D721Med (cell line): Measurements from ENCODE around the gene SGPL1.

ENCODE experiments used
- DNase-seq: peaks from one replicate; pipeline ENCODE4 v3.0.0; 2011; ENCODE audit warnings: low spot score; ENCODE audit not compliant: insufficient read length
- FAIRE-seq: peaks from 2 replicates; lab custom pipeline; 2011; peaks lifted over from hg19 to GRCh38; lab: Jason Lieb, UNC
- TF ChIP-seq, protein P1 (sequence below): IDR thresholded peaks from 2 replicates; pipeline ENCODE4 v1.5.1; 2012; ENCODE audit warnings: mild to moderate bottlenecking, control low read depth; ENCODE audit not compliant: insufficient read depth; ENCODE audit errors: missing control alignments

The SGPL1 gene

GRCh38 chr10:70811881-70812280, 3.9 kb upstream of the SGPL1 start:
- TF ChIP-seq, protein P1, sequence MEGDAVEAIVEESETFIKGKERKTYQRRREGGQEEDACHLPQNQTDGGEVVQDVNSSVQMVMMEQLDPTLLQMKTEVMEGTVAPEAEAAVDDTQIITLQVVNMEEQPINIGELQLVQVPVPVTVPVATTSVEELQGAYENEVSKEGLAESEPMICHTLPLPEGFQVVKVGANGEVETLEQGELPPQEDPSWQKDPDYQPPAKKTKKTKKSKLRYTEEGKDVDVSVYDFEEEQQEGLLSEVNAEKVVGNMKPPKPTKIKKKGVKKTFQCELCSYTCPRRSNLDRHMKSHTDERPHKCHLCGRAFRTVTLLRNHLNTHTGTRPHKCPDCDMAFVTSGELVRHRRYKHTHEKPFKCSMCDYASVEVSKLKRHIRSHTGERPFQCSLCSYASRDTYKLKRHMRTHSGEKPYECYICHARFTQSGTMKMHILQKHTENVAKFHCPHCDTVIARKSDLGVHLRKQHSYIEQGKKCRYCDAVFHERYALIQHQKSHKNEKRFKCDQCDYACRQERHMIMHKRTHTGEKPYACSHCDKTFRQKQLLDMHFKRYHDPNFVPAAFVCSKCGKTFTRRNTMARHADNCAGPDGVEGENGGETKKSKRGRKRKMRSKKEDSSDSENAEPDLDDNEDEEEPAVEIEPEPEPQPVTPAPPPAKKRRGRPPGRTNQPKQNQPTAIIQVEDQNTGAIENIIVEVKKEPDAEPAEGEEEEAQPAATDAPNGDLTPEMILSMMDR = no peak
- FAIRE-seq = no peak
- DNase-seq = no peak

DNA sequence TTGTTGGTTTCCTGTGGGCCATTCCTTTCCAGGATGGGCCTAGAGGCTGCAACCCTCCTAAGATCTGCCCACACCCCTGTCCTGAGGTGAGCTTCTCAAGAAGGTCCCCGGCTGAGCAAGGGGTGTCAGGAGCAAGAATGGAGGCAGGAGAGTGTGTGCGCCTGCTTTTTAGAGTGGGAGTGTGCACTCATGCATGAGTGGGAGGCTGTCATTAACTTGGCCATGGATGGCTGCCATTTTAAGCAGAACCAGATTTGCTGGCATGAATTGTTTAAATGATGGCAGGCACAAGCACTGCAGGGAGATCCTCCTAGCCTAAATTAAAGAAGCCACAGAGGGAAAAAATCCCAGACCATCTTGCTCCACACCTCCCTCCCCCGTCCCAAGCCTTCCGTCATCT, 2.9 kb upstream of the SGPL1 start:
- TF ChIP-seq, protein P1 = no peak
- no peak for FAIRE-seq
- no peak for DNase-seq

- DNase-seq (no peak), FAIRE-seq (no peak)
- TF ChIP-seq, protein P1 = no peak
These were observed 1.6 kb upstream of the SGPL1 start for GRCh38 chr10:70814126-70814525.

DNA sequence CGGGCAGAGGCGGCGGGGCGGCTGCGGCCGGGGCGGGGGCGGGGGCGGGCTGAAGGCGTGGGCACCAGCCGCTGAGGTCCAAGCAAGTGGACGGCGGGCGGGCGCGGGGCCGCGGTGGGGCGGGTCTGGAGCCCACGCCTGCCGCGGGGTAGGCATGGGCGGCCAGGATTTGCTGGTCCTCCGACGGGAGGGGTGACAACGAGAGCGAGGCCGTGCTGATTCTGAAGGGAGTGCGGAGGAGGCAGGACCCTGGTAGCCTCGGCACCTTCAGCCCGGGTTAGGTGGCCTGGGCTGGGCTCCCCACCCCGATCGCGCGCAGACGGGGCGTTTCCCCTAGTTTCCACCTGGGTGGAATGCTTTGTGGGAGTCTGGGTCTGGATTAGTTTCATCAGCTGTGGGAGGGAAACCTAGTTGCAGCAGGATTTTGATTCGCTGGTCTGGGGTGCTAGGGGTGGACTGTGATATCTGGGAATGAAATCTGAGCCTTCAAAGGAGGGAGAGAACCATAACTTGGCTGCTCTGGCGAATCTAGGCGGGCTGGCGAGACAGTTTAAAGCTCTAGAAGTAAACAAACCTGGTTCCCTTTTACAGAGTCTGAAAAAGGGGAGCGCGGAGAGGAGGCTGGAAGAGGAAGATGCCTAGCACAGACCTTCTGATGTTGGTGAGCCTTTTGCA, 609 bp downstream of the SGPL1 start:
- no peak for FAIRE-seq
- TF ChIP-seq, protein P1 = no peak
- peak; percentile 54 for DNase-seq

DNA sequence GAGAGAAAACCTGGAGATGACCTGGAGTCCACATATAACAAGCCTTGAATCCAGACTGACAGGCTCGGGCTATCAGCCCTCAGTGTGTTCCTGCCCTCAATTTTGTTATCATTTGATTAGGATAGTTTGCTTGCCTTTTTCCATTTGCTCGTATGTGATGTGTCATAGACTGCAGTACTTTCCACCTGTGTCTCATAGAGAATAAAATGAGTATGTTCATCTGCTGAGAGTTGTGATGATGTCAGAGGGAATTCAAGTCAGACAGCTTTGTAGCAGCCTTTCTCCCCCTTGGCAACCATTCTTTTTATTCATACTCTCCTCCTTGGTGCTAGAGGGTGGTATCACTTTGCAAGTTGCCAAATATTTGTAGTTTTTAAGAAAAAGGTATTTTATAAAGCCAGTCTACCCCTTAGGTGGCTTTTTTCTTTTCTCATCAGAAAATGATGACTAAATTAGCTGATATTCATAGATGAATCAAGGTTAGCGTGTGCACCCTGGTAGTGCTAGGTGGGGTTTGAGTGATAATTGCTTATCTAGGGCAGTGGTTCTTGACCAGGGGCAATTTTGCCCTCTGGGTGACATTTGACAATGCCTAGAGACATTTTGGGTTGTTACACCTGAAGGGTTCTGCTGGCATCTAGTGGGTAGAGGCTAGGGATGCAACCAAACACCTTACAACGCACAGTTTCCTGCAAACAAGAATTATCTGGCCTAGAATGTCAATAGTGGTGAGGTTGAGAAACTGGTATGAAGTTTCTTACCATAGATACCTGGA, 5.4 kb downstream of the SGPL1 start:
- no peak for DNase-seq
- TF ChIP-seq, protein P1 = no peak
- FAIRE-seq = no peak

GRCh38 chr10:70822076-70822820, 6.5 kb downstream of the SGPL1 start:
- no peak for FAIRE-seq
- DNase-seq = no peak
- TF ChIP-seq, protein P1 = no peak
